ENCODE data around the gene TMEM135. TPM values are rescaled to one million over a fixed set of nuclear protein-coding genes. Genes with fewer than 3 reads are reported as not detected.
"Not testable (repeated sequence)": the region's sequence is repeated elsewhere in the genome, so short reads cannot be mapped to it uniquely, and the experiment has no call there.

Gene TMEM135
- total RNA-seq, 6 experiments from 2014 or later: 12.2 to 27.9 (median 18.8) TPM

GRCh38 chr11:87280143-87280542 lies 242.4 kb downstream of the TMEM135 start:
- intact Hi-C loops (cut with DNase I): loop anchor here (10.0 kb wide), 1 partner anchor 345 kb away; no protein-coding TSS in a partner anchor
- H3K4me1 ChIP-seq: peaks cover 0 to 23% (median 0%) of the 10 kb centered on the region in 4 donors
- 20% methylated on average over 2 of the region's 2 CpGs for WGBS (ENCODE audit: insufficient coverage, low coverage, low lambda C conversion rate, missing lambda C conversion rate)
- H3K27me3 ChIP-seq: no peaks in the 10 kb centered on the region
- ATAC-seq: peak; percentile 91 to 96 (median 94)
- H3K4me3 ChIP-seq: no peak overlapping the region
- no peaks in the 10 kb centered on the region for H3K36me3 ChIP-seq
- H3K27ac ChIP-seq: no peak overlapping the region
- no peaks in the 10 kb centered on the region for H3K9me3 ChIP-seq
- DNase-seq: no peak
- TF ChIP-seq POLR2A (IDR thresholded peaks at IDR 0.05): no peak
- TF ChIP-seq CTCF (IDR thresholded peaks at IDR 0.05): no peak

- Histone ChIP-seq H3K4me1 (peaks cover 0 to 23% (median 0%) of the 10 kb centered on the region in 4 donors), H3K9me3 (no peaks in the 10 kb centered on the region), H3K4me3 (no peak overlapping the region), H3K36me3 (no peaks in the 10 kb centered on the region), H3K27me3 (no peaks in the 10 kb centered on the region), H3K27ac (no peak overlapping the region)
- ATAC-seq (peak; percentile 56 to 82 (median 68)), DNase-seq (no peak)
- intact Hi-C loops (cut with DNase I): loop anchor here (10.0 kb wide), 1 partner anchor 347 kb away; no protein-coding TSS in a partner anchor
- WGBS (ENCODE audit: insufficient coverage, low coverage, low lambda C conversion rate, missing lambda C conversion rate): 52% methylated on average over 3 of the region's 3 CpGs
- peak; percentile 20 to 30 (median 26) for TF ChIP-seq CTCF (IDR thresholded peaks at IDR 0.05)
- no peak for TF ChIP-seq POLR2A (IDR thresholded peaks at IDR 0.05)
These were observed 243.8 kb downstream of the TMEM135 start for GRCh38 chr11:87281496-87281895.

GRCh38 chr11:87284306-87284705 lies 246.6 kb downstream of the TMEM135 start:
- WGBS (ENCODE audit: insufficient coverage, low coverage, low lambda C conversion rate, missing lambda C conversion rate): 61% methylated on average over 2 of the region's 2 CpGs
- DNase-seq (no peak), ATAC-seq (no peak)
- no peaks in the 10 kb centered on the region for H3K27me3 ChIP-seq
- no peak overlapping the region for H3K27ac ChIP-seq
- no peak for TF ChIP-seq POLR2A (IDR thresholded peaks at IDR 0.05)
- no peak for TF ChIP-seq CTCF (IDR thresholded peaks at IDR 0.05)
- H3K4me3 ChIP-seq: no peak overlapping the region
- H3K9me3 ChIP-seq: no peaks in the 10 kb centered on the region
- H3K4me1 ChIP-seq: peaks cover 0 to 20% (median 0%) of the 10 kb centered on the region in 4 donors
- no peaks in the 10 kb centered on the region for H3K36me3 ChIP-seq
- intact Hi-C loops (cut with DNase I): loop anchor here (10.0 kb wide), 1 partner anchor 350 kb away; no protein-coding TSS in a partner anchor

- H3K9me3 ChIP-seq, DNase-seq, H3K27me3 ChIP-seq, H3K4me1 ChIP-seq, ATAC-seq, H3K27ac ChIP-seq, H3K4me3 ChIP-seq, H3K36me3 ChIP-seq: not testable (repeated sequence)
- intact Hi-C loops (cut with DNase I): loop anchor here (10.0 kb wide), 1 partner anchor 351 kb away; no protein-coding TSS in a partner anchor
- WGBS (ENCODE audit: insufficient coverage, low coverage, low lambda C conversion rate, missing lambda C conversion rate): 87% methylated on average over 5 of the region's 7 CpGs
These were observed 247.9 kb downstream of the TMEM135 start for GRCh38 chr11:87285674-87286073.

- H3K36me3 ChIP-seq: no peaks in the 10 kb centered on the region
- WGBS (ENCODE audit: insufficient coverage, low coverage, low lambda C conversion rate, missing lambda C conversion rate): 100% methylated on average over 2 of the region's 17 CpGs
- H3K4me3 ChIP-seq: no peak overlapping the region
- no peak for DNase-seq
- no peak for ATAC-seq
- TF ChIP-seq POLR2A (IDR thresholded peaks at IDR 0.05) (no peak), CTCF (IDR thresholded peaks at IDR 0.05) (no peak)
- H3K27me3 ChIP-seq: no peaks in the 10 kb centered on the region
- intact Hi-C loops (cut with DNase I): loop anchor here (10.0 kb wide), 1 partner anchor 352 kb away; no protein-coding TSS in a partner anchor
- H3K27ac ChIP-seq: no peak overlapping the region
- H3K4me1 ChIP-seq: peaks cover 0 to 4% (median 0%) of the 10 kb centered on the region in 4 donors
- H3K9me3 ChIP-seq: no peaks in the 10 kb centered on the region
These were observed 248.6 kb downstream of the TMEM135 start for GRCh38 chr11:87286338-87286737.

All from right lobe of liver (tissue), 6 donors.